Measurements from ENCODE around the gene SLC25A1. TPM values are rescaled to one million over a fixed set of nuclear protein-coding genes. Genes with fewer than 3 reads are reported as not detected.

Gene SLC25A1
- total and polyA plus RNA-seq, 2 donors, result 15.3 to 18.5 TPM

- DNase-seq (ENCODE audit: low read depth in 6 of 9, low spot score in 9 of 9), result no peak
- H3K36me3 ChIP-seq (ENCODE audit: control insufficient read depth in 2 of 2, insufficient read depth in 2 of 2, low read length in 1 of 2), result peaks cover 3% of the 10 kb centered on the region in 2 donors
- no peak overlapping the region for H3K4me3 ChIP-seq (ENCODE audit: low read length in 2 of 2)
- 88% methylated on average over 19 of the region's 19 CpGs for WGBS
- H3K27ac ChIP-seq (ENCODE audit: low read depth in 1 of 2, low read length in 1 of 2), result no peak overlapping the region
- H3K27me3 ChIP-seq (ENCODE audit: control insufficient read depth in 2 of 2, insufficient read depth in 1 of 2, low read length in 1 of 2), result peaks cover 26 to 31% of the 10 kb centered on the region in 2 donors
- peaks cover 0 to 4% of the 10 kb centered on the region in 2 donors for H3K9me3 ChIP-seq (ENCODE audit: control insufficient read depth in 2 of 2, insufficient read depth in 1 of 2, low read length in 1 of 2)
- H3K4me1 ChIP-seq (ENCODE audit: control insufficient read depth in 2 of 2, insufficient read depth in 2 of 2, low read length in 2 of 2), result peaks cover 15 to 29% of the 10 kb centered on the region in 2 donors
Measured at GRCh38 chr22:19173047-19174035, 5.2 kb downstream of the SLC25A1 start.

GRCh38 chr22:19172213-19173046 is 6.1 kb downstream of the SLC25A1 start:
- peaks cover 0 to 4% of the 10 kb centered on the region in 2 donors for H3K9me3 ChIP-seq (ENCODE audit: control insufficient read depth in 2 of 2, insufficient read depth in 1 of 2, low read length in 1 of 2)
- H3K27ac ChIP-seq (ENCODE audit: low read depth in 1 of 2, low read length in 1 of 2), result no peak overlapping the region
- no peak for DNase-seq (ENCODE audit: low read depth in 6 of 9, low spot score in 9 of 9)
- H3K36me3 ChIP-seq (ENCODE audit: control insufficient read depth in 2 of 2, insufficient read depth in 2 of 2, low read length in 1 of 2), result peaks cover 3% of the 10 kb centered on the region in 2 donors
- WGBS, result 55% methylated on average over 13 of the region's 13 CpGs
- peaks cover 31 to 40% of the 10 kb centered on the region in 2 donors for H3K27me3 ChIP-seq (ENCODE audit: control insufficient read depth in 2 of 2, insufficient read depth in 1 of 2, low read length in 1 of 2)
- peaks cover 10 to 26% of the 10 kb centered on the region in 2 donors for H3K4me1 ChIP-seq (ENCODE audit: control insufficient read depth in 2 of 2, insufficient read depth in 2 of 2, low read length in 2 of 2)
- peak overlapping the region; percentile 83 to 85 for H3K4me3 ChIP-seq (ENCODE audit: low read length in 2 of 2)

GRCh38 chr22:19169947-19170318 is 8.6 kb downstream of the SLC25A1 start:
- WGBS, result 62% methylated on average over 7 of the region's 7 CpGs
- no peak overlapping the region for H3K4me3 ChIP-seq (ENCODE audit: low read length in 2 of 2)
- H3K27ac ChIP-seq (ENCODE audit: low read depth in 1 of 2, low read length in 1 of 2), result no peak overlapping the region
- DNase-seq (ENCODE audit: low read depth in 6 of 9, low spot score in 9 of 9), result no peak
- no peaks in the 10 kb centered on the region for H3K36me3 ChIP-seq (ENCODE audit: control insufficient read depth in 2 of 2, insufficient read depth in 2 of 2, low read length in 1 of 2)
- H3K27me3 ChIP-seq (ENCODE audit: control insufficient read depth in 2 of 2, insufficient read depth in 1 of 2, low read length in 1 of 2), result peaks cover 35 to 51% of the 10 kb centered on the region in 2 donors
- peaks cover 9 to 23% of the 10 kb centered on the region in 2 donors for H3K4me1 ChIP-seq (ENCODE audit: control insufficient read depth in 2 of 2, insufficient read depth in 2 of 2, low read length in 2 of 2)
- H3K9me3 ChIP-seq (ENCODE audit: control insufficient read depth in 2 of 2, insufficient read depth in 1 of 2, low read length in 1 of 2), result peaks cover 0 to 4% of the 10 kb centered on the region in 2 donors

- Histone ChIP-seq H3K4me1 (ENCODE audit: control insufficient read depth in 2 of 2, insufficient read depth in 2 of 2, low read length in 2 of 2) (peaks cover 9 to 23% of the 10 kb centered on the region in 2 donors), H3K9me3 (ENCODE audit: control insufficient read depth in 2 of 2, insufficient read depth in 1 of 2, low read length in 1 of 2) (peaks cover 0 to 4% of the 10 kb centered on the region in 2 donors), H3K4me3 (ENCODE audit: low read length in 2 of 2) (no peak overlapping the region), H3K27me3 (ENCODE audit: control insufficient read depth in 2 of 2, insufficient read depth in 1 of 2, low read length in 1 of 2) (peaks cover 35 to 51% of the 10 kb centered on the region in 2 donors), H3K36me3 (ENCODE audit: control insufficient read depth in 2 of 2, insufficient read depth in 2 of 2, low read length in 1 of 2) (no peaks in the 10 kb centered on the region), H3K27ac (ENCODE audit: low read depth in 1 of 2, low read length in 1 of 2) (no peak overlapping the region)
- no peak for DNase-seq (ENCODE audit: low read depth in 6 of 9, low spot score in 9 of 9)
- WGBS, result 9% methylated on average over 58 of the region's 58 CpGs
Measured at GRCh38 chr22:19169002-19169946, 9.3 kb downstream of the SLC25A1 start.

GRCh38 chr22:19168088-19168890 is 10.2 kb downstream of the SLC25A1 start:
- H3K27ac ChIP-seq (ENCODE audit: low read depth in 1 of 2, low read length in 1 of 2), result no peak overlapping the region
- H3K9me3 ChIP-seq (ENCODE audit: control insufficient read depth in 2 of 2, insufficient read depth in 1 of 2, low read length in 1 of 2), result peaks cover 0 to 4% of the 10 kb centered on the region in 2 donors
- no peak overlapping the region for H3K4me3 ChIP-seq (ENCODE audit: low read length in 2 of 2)
- H3K27me3 ChIP-seq (ENCODE audit: control insufficient read depth in 2 of 2, insufficient read depth in 1 of 2, low read length in 1 of 2), result peaks cover 35 to 51% of the 10 kb centered on the region in 2 donors
- no peaks in the 10 kb centered on the region for H3K36me3 ChIP-seq (ENCODE audit: control insufficient read depth in 2 of 2, insufficient read depth in 2 of 2, low read length in 1 of 2)
- no peak for DNase-seq (ENCODE audit: low read depth in 6 of 9, low spot score in 9 of 9)
- WGBS, result 75% methylated on average over 17 of the region's 17 CpGs
- H3K4me1 ChIP-seq (ENCODE audit: control insufficient read depth in 2 of 2, insufficient read depth in 2 of 2, low read length in 2 of 2), result peaks cover 9 to 21% of the 10 kb centered on the region in 2 donors

- Histone ChIP-seq H3K27me3 (ENCODE audit: control insufficient read depth in 2 of 2, insufficient read depth in 1 of 2, low read length in 1 of 2) (peaks cover 35 to 55% of the 10 kb centered on the region in 2 donors), H3K4me3 (ENCODE audit: low read length in 2 of 2) (no peak overlapping the region), H3K4me1 (ENCODE audit: control insufficient read depth in 2 of 2, insufficient read depth in 2 of 2, low read length in 2 of 2) (peaks cover 3 to 11% of the 10 kb centered on the region in 2 donors), H3K27ac (ENCODE audit: low read depth in 1 of 2, low read length in 1 of 2) (no peak overlapping the region), H3K9me3 (ENCODE audit: control insufficient read depth in 2 of 2, insufficient read depth in 1 of 2, low read length in 1 of 2) (peaks cover 0 to 4% of the 10 kb centered on the region in 2 donors), H3K36me3 (ENCODE audit: control insufficient read depth in 2 of 2, insufficient read depth in 2 of 2, low read length in 1 of 2) (no peaks in the 10 kb centered on the region)
- 85% methylated on average over 13 of the region's 13 CpGs for WGBS
- DNase-seq (ENCODE audit: low read depth in 6 of 9, low spot score in 9 of 9), result no peak
Measured at GRCh38 chr22:19167106-19167869, 11.2 kb downstream of the SLC25A1 start.

GRCh38 chr22:19166421-19166820 is 12.1 kb downstream of the SLC25A1 start:
- DNase-seq (ENCODE audit: low read depth in 6 of 9, low spot score in 9 of 9), result no peak
- no peak overlapping the region for H3K4me3 ChIP-seq (ENCODE audit: low read length in 2 of 2)
- H3K9me3 ChIP-seq (ENCODE audit: control insufficient read depth in 2 of 2, insufficient read depth in 1 of 2, low read length in 1 of 2), result peaks cover 0 to 4% of the 10 kb centered on the region in 2 donors
- H3K4me1 ChIP-seq (ENCODE audit: control insufficient read depth in 2 of 2, insufficient read depth in 2 of 2, low read length in 2 of 2), result peaks cover 0 to 7% of the 10 kb centered on the region in 2 donors
- no peaks in the 10 kb centered on the region for H3K36me3 ChIP-seq (ENCODE audit: control insufficient read depth in 2 of 2, insufficient read depth in 2 of 2, low read length in 1 of 2)
- H3K27me3 ChIP-seq (ENCODE audit: control insufficient read depth in 2 of 2, insufficient read depth in 1 of 2, low read length in 1 of 2), result peaks cover 35 to 60% of the 10 kb centered on the region in 2 donors
- H3K27ac ChIP-seq (ENCODE audit: low read depth in 1 of 2, low read length in 1 of 2), result no peak overlapping the region
- 88% methylated on average over 8 of the region's 8 CpGs for WGBS
